BJ (cell line): ENCODE measurements around the gene TMEM273. TPM values are rescaled to one million over a fixed set of nuclear protein-coding genes. Genes with fewer than 3 reads are reported as not detected.

Source experiments
- CTCF ChIA-PET: fragments of 350-600 bp; formaldehyde crosslinking; extraction: SDS; loops from one replicate; lab custom pipeline; 2021; ENCODE audit warnings: antibody characterized with exemption, inconsistent platforms; lab: Yijun Ruan, JAX
- POLR2A ChIA-PET: fragments of 300-600 bp; sonication (Branson Sonifier 250); formaldehyde crosslinking; extraction: SDS; loops from one replicate; lab custom pipeline; 2021; ENCODE audit warnings: antibody characterized with exemption; lab: Charles Lee
- DNase-seq: peaks from one replicate; pipeline ENCODE4 v3.0.0-alpha.2; 2011; ENCODE audit warnings: low read depth
- H3K27me3 ChIP-seq: 2 replicates; pipeline ENCODE4 v1.6.0; 2011; ENCODE audit warnings: low read length; ENCODE audit not compliant: control insufficient read depth, insufficient read depth
- H3K36me3 ChIP-seq: 2 replicates; pipeline ENCODE4 v1.5.1; 2011; ENCODE audit warnings: low read length; ENCODE audit not compliant: control insufficient read depth, insufficient read depth
- H3K4me3 ChIP-seq: 2 replicates; pipeline ENCODE4 v1.5.1; 2011; ENCODE audit warnings: low read depth, mild to moderate bottlenecking, control low read depth, low read length
- CTCF ChIP-seq: IDR thresholded peaks from 2 replicates; pipeline ENCODE4 v1.5.1; 2011; ENCODE audit warnings: low read depth, mild to moderate bottlenecking, control low read depth, inconsistent platforms, low read length, moderate library complexity; ENCODE audit not compliant: insufficient read depth
- polyA plus RNA-seq: library from polyadenylated mRNA; depleted of rRNA; stranded (reverse); fragments of >200 nt; gene quantifications from 2 replicates; pipeline ENCODE4 v1.2.3, GENCODE V29; 2011

TMEM273 gene
- polyA plus RNA-seq, 1 experiment = not detected

GRCh38 chr10:49160814-49161213, 27.4 kb downstream of the TMEM273 start:
- DNase-seq = no peak
- no peak overlapping the region for H3K4me3 ChIP-seq
- H3K36me3 ChIP-seq = no peaks in the 10 kb centered on the region
- CTCF ChIA-PET = interaction anchor here (0.6 to 5.0 kb wide), 11 partner anchors 8 to 505 kb away, joined by 3 to 45 read pairs (median 8); no protein-coding TSS in a partner anchor
- TF ChIP-seq CTCF = no peak
- no peaks in the 10 kb centered on the region for H3K27me3 ChIP-seq
- POLR2A ChIA-PET = no interaction called here

GRCh38 chr10:49160110-49160509, 28.1 kb downstream of the TMEM273 start:
- ChIA-PET POLR2A (no interaction called here), CTCF (no interaction called here)
- no peak for DNase-seq
- Histone ChIP-seq H3K27me3 (no peaks in the 10 kb centered on the region), H3K4me3 (no peak overlapping the region), H3K36me3 (no peaks in the 10 kb centered on the region)
- no peak for TF ChIP-seq CTCF

- no peak for DNase-seq
- H3K36me3 ChIP-seq = no peaks in the 10 kb centered on the region
- no peaks in the 10 kb centered on the region for H3K27me3 ChIP-seq
- ChIA-PET CTCF (interaction anchor here (1.6 kb wide), 1 partner anchor 177 kb away, joined by 3 read pairs; no protein-coding TSS in a partner anchor), POLR2A (no interaction called here)
- H3K4me3 ChIP-seq = no peak overlapping the region
- TF ChIP-seq CTCF = no peak
These were observed 29.3 kb downstream of the TMEM273 start for GRCh38 chr10:49158915-49159314.

- no peak for TF ChIP-seq CTCF
- CTCF ChIA-PET = interaction anchor here (1.6 kb wide), 1 partner anchor 176 kb away, joined by 3 read pairs; no protein-coding TSS in a partner anchor
- H3K36me3 ChIP-seq = no peaks in the 10 kb centered on the region
- POLR2A ChIA-PET = no interaction called here
- H3K27me3 ChIP-seq = no peaks in the 10 kb centered on the region
- no peak overlapping the region for H3K4me3 ChIP-seq
- DNase-seq = no peak
These were observed 29.8 kb downstream of the TMEM273 start for GRCh38 chr10:49158404-49158803.

GRCh38 chr10:49157229-49157628, 31.0 kb downstream of the TMEM273 start:
- Histone ChIP-seq H3K27me3 (no peaks in the 10 kb centered on the region), H3K4me3 (no peak overlapping the region), H3K36me3 (no peaks in the 10 kb centered on the region)
- CTCF ChIA-PET = no interaction called here
- POLR2A ChIA-PET = no interaction called here
- no peak for TF ChIP-seq CTCF
- no peak for DNase-seq
